IMR-90 (cell line): ENCODE results near the gene DEDD2. TPM values are rescaled to one million over a fixed set of nuclear protein-coding genes. Genes with fewer than 3 reads are reported as not detected.

Experiments
- ATAC-seq: fragments of 200-7000 bp; cut with Tn5 transposase; 2 replicates; pipeline ENCODE4 v1.9.1; 2020; ENCODE audit warnings: low read depth, mild to moderate bottlenecking, moderate library complexity
- BruUV-seq: library from RNA; stranded (reverse); fragments of 400-500 nt; replicated peaks from 2 replicates; lab custom pipeline; 2021; lab: Mats Ljungman, UMichigan
- CTCF ChIA-PET: fragments of 300-600 bp; formaldehyde crosslinking; extraction: SDS; loops from one replicate; lab custom pipeline; 2021; ENCODE audit warnings: antibody characterized with exemption; lab: Yijun Ruan, JAX
- POLR2A ChIA-PET: fragments of 300-600 bp; sonication (Branson Sonifier 250); formaldehyde crosslinking; loops from one replicate; lab custom pipeline; 2022; ENCODE audit warnings: antibody characterized with exemption; ENCODE audit not compliant: unreplicated experiment; lab: Charles Lee
- DNase-seq: peaks from one replicate; pipeline ENCODE4 v3.0.0; 2013
- H2AFZ ChIP-seq: replicated peaks from 2 replicates; pipeline ENCODE3; 2013; ENCODE audit warnings: low read length, mild to moderate bottlenecking; ENCODE audit not compliant: poor library complexity
- H2AK5ac ChIP-seq: 2 replicates; pipeline ENCODE4 v1.6.1; 2013; ENCODE audit warnings: low read depth, low read length, inconsistent platforms
- H2AK9ac ChIP-seq: replicated peaks from 2 replicates; pipeline ENCODE3; 2013; ENCODE audit warnings: mild to moderate bottlenecking, low read depth, low read length, moderate library complexity; ENCODE audit not compliant: poor library complexity
- H2BK120ac ChIP-seq: 2 replicates; pipeline ENCODE4 v1.6.1; 2013; ENCODE audit warnings: low read depth, low read length, inconsistent platforms
- H2BK15ac ChIP-seq: 3 replicates; pipeline ENCODE4 v1.6.1; 2013; ENCODE audit warnings: low read depth, low read length, inconsistent platforms
- H2BK20ac ChIP-seq: 2 replicates; pipeline ENCODE4 v1.6.1; 2013; ENCODE audit warnings: low read depth, mild to moderate bottlenecking, inconsistent platforms, low read length, moderate library complexity
- H2BK5ac ChIP-seq: 2 replicates; pipeline ENCODE4 v1.6.1; 2013; ENCODE audit warnings: mild to moderate bottlenecking, low read depth, low read length, inconsistent platforms; ENCODE audit not compliant: poor library complexity, severe bottlenecking
- H3K14ac ChIP-seq: replicated peaks from 2 replicates; pipeline ENCODE4 v1.6.1; 2013; ENCODE audit warnings: low read depth, low read length, inconsistent platforms
- H3K18ac ChIP-seq: 2 replicates; pipeline ENCODE4 v1.6.1; 2013; ENCODE audit warnings: low read depth, low read length, control low read depth
- H3K23ac ChIP-seq: 2 replicates; pipeline ENCODE4 v1.6.1; 2013; ENCODE audit warnings: low read depth, low read length, inconsistent platforms
- H3K27ac ChIP-seq: 2 replicates; pipeline ENCODE4 v1.5.1; 2013; ENCODE audit warnings: mild to moderate bottlenecking, control low read depth, low read length; ENCODE audit not compliant: insufficient read depth
- H3K27me3 ChIP-seq: 2 replicates; pipeline ENCODE4 v1.6.1; 2013; ENCODE audit warnings: low read length; ENCODE audit not compliant: control insufficient read depth, insufficient read depth
- H3K36me3 ChIP-seq: 2 replicates; pipeline ENCODE4 v1.6.1; 2013; ENCODE audit warnings: low read length, mixed read lengths; ENCODE audit not compliant: control insufficient read depth, insufficient read depth
- H3K4ac ChIP-seq: 2 replicates; pipeline ENCODE4 v1.6.1; 2013; ENCODE audit warnings: low read depth, low read length, inconsistent platforms
- H3K4me1 ChIP-seq: 2 replicates; pipeline ENCODE4 v1.6.1; 2013; ENCODE audit warnings: low read length, mixed read lengths; ENCODE audit not compliant: control insufficient read depth, insufficient read depth
- H3K4me2 ChIP-seq: 2 replicates; pipeline ENCODE4 v1.6.1; 2013; ENCODE audit warnings: low read depth, mild to moderate bottlenecking, control low read depth, low read length, moderate library complexity
- H3K4me3 ChIP-seq: 2 replicates; pipeline ENCODE4 v1.5.1; 2013; ENCODE audit warnings: low read depth, mild to moderate bottlenecking, control low read depth, low read length, moderate library complexity; ENCODE audit not compliant: insufficient read depth
- H3K56ac ChIP-seq: 2 replicates; pipeline ENCODE4 v1.6.1; 2013; ENCODE audit warnings: low read length, inconsistent platforms; ENCODE audit not compliant: insufficient read depth; ENCODE audit errors: extremely low read depth
- H3K79me1 ChIP-seq, 2 experiments: 2 replicates each; pipeline ENCODE4 v1.6.1; 2013; ENCODE audit warnings: low read length in 2 of 2, inconsistent platforms in 1 of 2, low read depth in 1 of 2
- H3K9ac ChIP-seq: 2 replicates; pipeline ENCODE4 v1.6.1; 2013; ENCODE audit warnings: low read depth, low read length, control low read depth
- H3K9me1 ChIP-seq: 2 replicates; pipeline ENCODE4 v1.6.1; 2013; ENCODE audit warnings: low read length, inconsistent platforms; ENCODE audit not compliant: insufficient read depth
- H3K9me3 ChIP-seq: 2 replicates; pipeline ENCODE4 v1.6.1; 2013; ENCODE audit warnings: low read length; ENCODE audit not compliant: control insufficient read depth, insufficient read depth
- H4K20me1 ChIP-seq: 2 replicates; pipeline ENCODE4 v1.6.1; 2013; ENCODE audit warnings: low read length, inconsistent platforms; ENCODE audit not compliant: insufficient read depth
- H4K5ac ChIP-seq: 2 replicates; pipeline ENCODE4 v1.6.1; 2013; ENCODE audit warnings: mild to moderate bottlenecking, low read depth, low read length, control low read depth
- H4K8ac ChIP-seq, 2 experiments: 2 replicates each; pipeline ENCODE4 v1.6.1; 2013; ENCODE audit warnings: low read depth in 2 of 2, low read length in 2 of 2, control low read depth in 1 of 2, inconsistent platforms in 1 of 2
- H4K91ac ChIP-seq: 2 replicates; pipeline ENCODE4 v1.6.1; 2013; ENCODE audit warnings: low read depth, low read length, inconsistent platforms; ENCODE audit not compliant: insufficient read depth
- BHLHE40 ChIP-seq: fragments of 150-350 bp; IDR thresholded peaks from 2 replicates; pipeline ENCODE4 v1.6.1; 2016; ENCODE audit warnings: mild to moderate bottlenecking, low read depth, low read length
- CEBPB ChIP-seq: IDR thresholded peaks from 2 replicates; pipeline ENCODE4 v1.6.1; 2012; ENCODE audit warnings: low read depth, low read length, improper control_type of control experiment
- CHD1 ChIP-seq: IDR thresholded peaks from 2 replicates; pipeline ENCODE4 v1.6.1; 2012; ENCODE audit warnings: low read depth, low read length, improper control_type of control experiment
- CTCF ChIP-seq: conservative IDR thresholded peaks from 2 replicates; pipeline ENCODE4 v1.5.1; 2012; ENCODE audit warnings: mild to moderate bottlenecking, low read depth, low read length, improper control_type of control experiment
- FOS ChIP-seq: fragments of 150-350 bp; IDR thresholded peaks from 2 replicates; pipeline ENCODE4 v1.6.1; 2016; ENCODE audit warnings: low read depth, low read length
- MAFK ChIP-seq: IDR thresholded peaks from 2 replicates; pipeline ENCODE4 v1.6.1; 2012; ENCODE audit warnings: low read depth, low read length, improper control_type of control experiment
- MAZ ChIP-seq: IDR thresholded peaks from 2 replicates; pipeline ENCODE4 v1.6.1; 2012; ENCODE audit warnings: low read depth, mild to moderate bottlenecking, low read length, improper control_type of control experiment, moderate library complexity, borderline replicate concordance
- MXI1 ChIP-seq: IDR thresholded peaks from 2 replicates; pipeline ENCODE4 v1.6.1; 2012; ENCODE audit warnings: low read depth, mild to moderate bottlenecking, low read length, moderate library complexity, borderline replicate concordance
- NFE2L2 ChIP-seq: fragments of 150-350 bp; IDR thresholded peaks from 2 replicates; pipeline ENCODE4 v1.6.1; 2016; ENCODE audit warnings: low read depth, mild to moderate bottlenecking, low read length
- POLR2A ChIP-seq: IDR thresholded peaks from 2 replicates; pipeline ENCODE4 v1.6.1; 2012; ENCODE audit warnings: mild to moderate bottlenecking, low read depth, low read length
- RAD21 ChIP-seq: IDR thresholded peaks from 2 replicates; pipeline ENCODE4 v1.6.1; 2012; ENCODE audit warnings: low read length, improper control_type of control experiment
- RCOR1 ChIP-seq: IDR thresholded peaks from 2 replicates; pipeline ENCODE4 v1.6.1; 2012; ENCODE audit warnings: mild to moderate bottlenecking, low read length, improper control_type of control experiment; ENCODE audit not compliant: insufficient replicate concordance
- RFX5 ChIP-seq: IDR thresholded peaks from 2 replicates; pipeline ENCODE4 v1.8.0; 2012; ENCODE audit warnings: low read depth, mild to moderate bottlenecking, low read length, moderate library complexity
- SMC3 ChIP-seq: fragments of 150-350 bp; IDR thresholded peaks from 2 replicates; pipeline ENCODE4 v1.6.1; 2016; ENCODE audit warnings: low read depth, mild to moderate bottlenecking, antibody characterized with exemption, low read length, moderate library complexity
- USF2 ChIP-seq: fragments of 150-350 bp; IDR thresholded peaks from 2 replicates; pipeline ENCODE4 v1.6.1; 2017; ENCODE audit warnings: mild to moderate bottlenecking, antibody characterized with exemption, low read length, low read depth
- WGBS, 2 experiments: methylation state at CpG; one replicate each; pipeline versions ENCODE4 v1.1.5 to v1.1.7; 2013; ENCODE audit warnings: missing lambda C conversion rate in 2 of 2; ENCODE audit not compliant: insufficient read length in 1 of 2; ENCODE audit errors: extremely low coverage in 2 of 2; 5-methylcytosine and 5-hydroxymethylcytosine counted together
- dilution Hi-C: fragments of 300-500 bp; cut with HindIII; formaldehyde crosslinking; loops from one replicate; pipeline ENCODE4 v1.14.3; 2018; ENCODE audit warnings: low sequenced_read_pairs; ENCODE audit not compliant: unreplicated experiment
- in situ Hi-C: fragments of 300-500 bp; cut with MboI; formaldehyde crosslinking; loops from 3 replicates; pipeline ENCODE4 v1.14.3; 2019; ENCODE audit warnings: low sequenced_read_pairs, inconsistent platforms, mixed read lengths
- intact Hi-C: fragments of 100-400 bp; cut with micrococcal nuclease; formaldehyde crosslinking; loops from 2 replicates; pipeline ENCODE4 v1.10.0; 2022
- polyA plus RNA-seq, 3 experiments: library from polyadenylated mRNA; depleted of rRNA; stranded (reverse); fragments of >200 nt; gene quantifications; 2 replicates each; pipeline ENCODE4 v1.2.3, GENCODE V29; 2012; ENCODE audit warnings: low replicate concordance in 1 of 3
- total RNA-seq: library from RNA; depleted of rRNA; stranded (reverse); fragments of >200 nt; gene quantifications from 2 replicates; pipeline ENCODE4 v1.2.3, GENCODE V29; 2012
- TF ChIP-seq, protein P1 (sequence below): fragments of 150-350 bp; IDR thresholded peaks from 2 replicates; pipeline ENCODE4 v1.6.1; 2016; ENCODE audit warnings: low read depth, mild to moderate bottlenecking, low read length, moderate library complexity, borderline replicate concordance

Gene DEDD2
- total and polyA plus RNA-seq, 2 of the 4 experiments (the other 2 are of a cell fraction), result 8.2 to 21.0 TPM

DNA sequence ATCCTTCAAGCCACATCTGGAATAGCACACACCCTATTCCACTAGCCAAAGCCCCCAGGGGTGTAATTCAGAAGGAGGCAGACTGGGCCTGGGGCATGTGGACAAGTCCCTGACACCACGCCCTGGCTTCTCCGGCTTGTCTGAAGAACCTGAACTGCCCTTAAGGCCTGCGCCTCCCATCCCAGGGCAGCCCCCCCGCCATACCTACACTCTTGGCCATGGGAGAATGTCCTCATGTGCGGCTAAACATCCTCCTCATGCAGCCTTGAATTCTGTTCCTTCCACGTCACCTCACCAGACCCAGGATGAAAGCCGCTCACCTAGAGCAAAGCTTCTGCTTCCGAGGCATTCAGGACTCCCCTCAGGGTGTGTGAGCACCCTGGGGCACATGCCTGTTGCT, 60.9 kb downstream of the DEDD2 start:
- Histone ChIP-seq H3K9me1 (no peaks in the 10 kb centered on the region), H2AFZ (no peak overlapping the region), H4K5ac (no peak overlapping the region), H3K18ac (no peak overlapping the region), H3K79me1 (no peaks in the 10 kb centered on the region), H2AK9ac (no peak overlapping the region), H2BK20ac (no peak overlapping the region), H4K8ac (no peak overlapping the region), H2BK5ac (no peak overlapping the region), H3K27ac (no peak overlapping the region), H4K91ac (no peak overlapping the region), H3K9ac (no peak overlapping the region), H3K56ac (no peak overlapping the region), H4K20me1 (0 out of 2 replicates have a peak, but pooled peaks cover 6% of the 10 kb centered on the region), H3K27me3 (peaks cover 96% of the 10 kb centered on the region), H3K23ac (no peak overlapping the region), H3K36me3 (no peaks in the 10 kb centered on the region), H3K9me3 (no peaks in the 10 kb centered on the region), H3K4me1 (no peaks in the 10 kb centered on the region), H3K4me2 (no peak overlapping the region), H2BK120ac (no peak overlapping the region), H3K4ac (no peak overlapping the region), H2AK5ac (no peak overlapping the region), H3K14ac (no peak overlapping the region), H3K4me3 (no peak overlapping the region), H2BK15ac (no peak overlapping the region)
- TF ChIP-seq CTCF (no peak), RFX5 (no peak), USF2 (no peak), RAD21 (no peak), NFE2L2 (no peak), MAZ (no peak), RCOR1 (no peak), BHLHE40 (no peak), POLR2A (no peak), FOS (no peak), MAFK (no peak), MXI1 (no peak), CHD1 (no peak), CEBPB (no peak), SMC3 (no peak)
- TF ChIP-seq, protein P1, sequence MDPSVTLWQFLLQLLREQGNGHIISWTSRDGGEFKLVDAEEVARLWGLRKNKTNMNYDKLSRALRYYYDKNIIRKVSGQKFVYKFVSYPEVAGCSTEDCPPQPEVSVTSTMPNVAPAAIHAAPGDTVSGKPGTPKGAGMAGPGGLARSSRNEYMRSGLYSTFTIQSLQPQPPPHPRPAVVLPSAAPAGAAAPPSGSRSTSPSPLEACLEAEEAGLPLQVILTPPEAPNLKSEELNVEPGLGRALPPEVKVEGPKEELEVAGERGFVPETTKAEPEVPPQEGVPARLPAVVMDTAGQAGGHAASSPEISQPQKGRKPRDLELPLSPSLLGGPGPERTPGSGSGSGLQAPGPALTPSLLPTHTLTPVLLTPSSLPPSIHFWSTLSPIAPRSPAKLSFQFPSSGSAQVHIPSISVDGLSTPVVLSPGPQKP, result no peak
- in situ Hi-C loops (no loop called here), dilution Hi-C loops (no loop called here), intact Hi-C loops (no loop called here)
- POLR2A ChIA-PET, result no interaction called here
- ATAC-seq (no peak), DNase-seq (no peak)
- WGBS, 2 experiments, result no CpG with 5 or more reads among the region's 8 CpGs
- BruUV-seq, result no TSS peak
- CTCF ChIA-PET, result interaction anchor here (0.5 kb wide), 1 partner anchor 8 kb away, joined by 3 read pairs; no protein-coding TSS in a partner anchor
